ENCODE data around the gene ARHGAP18.

ARHGAP18 gene

DNA sequence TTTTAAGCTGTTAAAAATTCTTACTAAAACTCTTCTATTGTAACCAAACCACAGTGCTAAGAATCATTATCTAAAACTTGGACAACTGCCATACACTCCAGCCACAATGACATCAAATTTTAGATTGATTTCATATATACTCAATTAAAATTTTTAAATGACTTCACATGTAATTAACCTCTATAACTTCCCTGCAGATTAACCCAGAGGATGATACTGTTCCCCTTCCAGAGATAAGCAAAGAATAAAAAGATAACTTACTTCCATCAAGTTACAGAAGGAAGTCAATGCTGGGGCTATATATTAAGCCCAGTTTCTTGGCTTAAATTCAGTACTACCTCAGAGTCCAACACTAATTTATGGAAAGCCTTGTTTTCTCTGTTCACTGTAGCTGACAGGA lies 71.3 kb downstream of the ARHGAP18 start:
- H3K4me3 ChIP-seq (ENCODE audit: low read depth, low read length) = no peak overlapping the region
- TF ChIP-seq, protein P1, sequence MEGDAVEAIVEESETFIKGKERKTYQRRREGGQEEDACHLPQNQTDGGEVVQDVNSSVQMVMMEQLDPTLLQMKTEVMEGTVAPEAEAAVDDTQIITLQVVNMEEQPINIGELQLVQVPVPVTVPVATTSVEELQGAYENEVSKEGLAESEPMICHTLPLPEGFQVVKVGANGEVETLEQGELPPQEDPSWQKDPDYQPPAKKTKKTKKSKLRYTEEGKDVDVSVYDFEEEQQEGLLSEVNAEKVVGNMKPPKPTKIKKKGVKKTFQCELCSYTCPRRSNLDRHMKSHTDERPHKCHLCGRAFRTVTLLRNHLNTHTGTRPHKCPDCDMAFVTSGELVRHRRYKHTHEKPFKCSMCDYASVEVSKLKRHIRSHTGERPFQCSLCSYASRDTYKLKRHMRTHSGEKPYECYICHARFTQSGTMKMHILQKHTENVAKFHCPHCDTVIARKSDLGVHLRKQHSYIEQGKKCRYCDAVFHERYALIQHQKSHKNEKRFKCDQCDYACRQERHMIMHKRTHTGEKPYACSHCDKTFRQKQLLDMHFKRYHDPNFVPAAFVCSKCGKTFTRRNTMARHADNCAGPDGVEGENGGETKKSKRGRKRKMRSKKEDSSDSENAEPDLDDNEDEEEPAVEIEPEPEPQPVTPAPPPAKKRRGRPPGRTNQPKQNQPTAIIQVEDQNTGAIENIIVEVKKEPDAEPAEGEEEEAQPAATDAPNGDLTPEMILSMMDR (IDR thresholded peaks at IDR 0.05; ENCODE audit: low read depth, low read length) = no peak

DNA sequence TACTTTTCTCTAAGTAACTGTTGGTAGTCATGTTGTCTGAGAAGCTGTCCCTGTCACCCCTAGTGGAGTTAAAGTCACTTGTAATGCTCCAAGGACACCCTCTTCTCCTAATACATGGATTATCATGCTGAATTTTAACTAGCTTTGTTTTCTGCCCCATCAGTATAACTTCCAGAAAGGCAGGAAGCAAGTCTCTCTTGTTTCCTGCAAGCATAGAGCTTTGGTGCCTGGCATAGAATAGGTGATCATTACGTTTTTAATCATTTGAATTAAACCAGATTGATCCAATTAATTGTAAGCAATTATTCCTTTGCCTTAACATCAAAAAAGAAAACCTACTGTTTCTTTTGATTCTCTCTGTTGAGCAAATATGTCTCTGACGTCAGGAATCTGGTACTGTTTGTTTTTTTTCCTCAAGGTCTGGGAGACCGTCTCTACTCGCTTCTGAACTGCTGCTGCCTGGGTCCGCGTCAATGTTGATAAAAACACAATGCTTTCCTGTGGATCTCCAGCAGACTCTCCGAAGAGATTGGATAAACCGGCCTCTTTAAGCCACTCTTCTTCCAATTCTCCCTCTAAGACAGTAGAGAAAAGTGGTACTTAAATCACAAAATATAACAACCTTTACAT lies 71.8 kb downstream of the ARHGAP18 start:
- TF ChIP-seq, protein P1 (IDR thresholded peaks at IDR 0.05; ENCODE audit: low read depth, low read length) = no peak
- H3K4me3 ChIP-seq (ENCODE audit: low read depth, low read length) = no peak overlapping the region

DNA sequence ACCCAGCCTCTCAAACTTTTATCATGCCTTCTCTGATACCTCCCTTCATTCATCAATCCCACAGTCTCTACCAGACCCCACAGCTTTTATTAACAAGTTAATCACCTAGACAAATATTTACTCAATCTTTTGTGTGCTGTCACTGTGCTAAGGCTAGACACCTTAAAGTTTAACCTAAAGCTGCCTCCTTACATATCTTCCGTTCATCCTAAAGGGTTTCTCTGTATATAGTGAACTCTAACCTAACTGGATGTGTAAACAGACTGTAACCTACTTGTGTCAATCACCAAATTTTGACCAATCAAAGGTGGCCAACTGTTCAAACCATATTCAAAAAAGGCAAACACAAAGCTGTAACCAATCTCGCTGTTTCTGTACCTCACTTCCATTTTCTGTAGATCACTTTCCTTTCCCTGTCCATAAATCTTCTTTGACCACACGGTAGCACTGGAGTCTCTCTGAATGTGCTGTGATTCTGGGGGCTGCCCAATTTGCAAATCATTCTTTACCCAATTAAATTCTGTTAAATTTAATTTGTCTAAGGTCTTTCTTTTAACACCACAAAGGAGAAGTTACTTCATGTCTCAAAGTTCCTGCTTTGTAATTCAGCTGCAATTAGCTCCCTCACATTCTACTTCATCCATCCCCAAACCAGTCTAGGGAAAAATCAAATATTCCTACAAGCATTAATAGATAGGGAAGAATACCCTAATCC lies 72.5 kb downstream of the ARHGAP18 start:
- TF ChIP-seq, protein P1 (IDR thresholded peaks at IDR 0.05; ENCODE audit: low read depth, low read length) = no peak
- H3K4me3 ChIP-seq (ENCODE audit: low read depth, low read length) = no peak overlapping the region

DNA sequence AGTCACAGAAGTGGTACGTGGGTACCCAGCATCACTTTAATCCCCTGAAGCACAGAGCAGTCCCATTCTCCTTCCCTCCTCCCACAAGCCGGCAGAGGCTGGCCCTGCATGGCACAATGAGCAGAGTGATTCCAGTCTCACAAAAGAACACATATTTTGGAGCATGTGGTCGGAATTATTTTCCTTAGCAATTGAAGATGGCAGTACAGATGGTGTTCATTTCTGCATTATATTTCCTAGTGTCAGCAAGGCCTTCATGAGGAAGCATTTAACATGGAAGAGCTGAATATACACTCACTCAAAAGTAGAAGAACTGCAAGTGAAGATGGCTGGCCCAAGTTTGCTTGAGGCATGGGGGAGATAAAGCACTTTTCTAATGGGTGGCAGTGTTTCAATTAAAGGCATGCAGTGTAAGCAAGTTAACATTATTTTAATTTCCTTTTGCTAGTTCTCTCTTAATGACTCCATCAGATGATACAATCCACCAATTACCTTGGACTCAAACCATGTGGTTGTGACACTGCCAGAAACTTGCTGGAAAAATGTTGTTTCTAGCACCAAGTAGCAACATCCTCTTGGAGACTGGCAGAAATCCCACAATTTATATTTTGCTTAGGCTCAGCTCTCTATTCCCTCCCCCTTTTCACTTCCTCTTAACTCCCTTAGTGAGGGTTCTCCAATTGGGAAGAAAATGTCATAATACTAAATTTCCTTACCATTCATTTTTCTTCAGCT lies 74.4 kb downstream of the ARHGAP18 start:
- H3K4me3 ChIP-seq (ENCODE audit: low read depth, low read length) = no peak overlapping the region
- TF ChIP-seq, protein P1 (IDR thresholded peaks at IDR 0.05; ENCODE audit: low read depth, low read length) = no peak

DNA sequence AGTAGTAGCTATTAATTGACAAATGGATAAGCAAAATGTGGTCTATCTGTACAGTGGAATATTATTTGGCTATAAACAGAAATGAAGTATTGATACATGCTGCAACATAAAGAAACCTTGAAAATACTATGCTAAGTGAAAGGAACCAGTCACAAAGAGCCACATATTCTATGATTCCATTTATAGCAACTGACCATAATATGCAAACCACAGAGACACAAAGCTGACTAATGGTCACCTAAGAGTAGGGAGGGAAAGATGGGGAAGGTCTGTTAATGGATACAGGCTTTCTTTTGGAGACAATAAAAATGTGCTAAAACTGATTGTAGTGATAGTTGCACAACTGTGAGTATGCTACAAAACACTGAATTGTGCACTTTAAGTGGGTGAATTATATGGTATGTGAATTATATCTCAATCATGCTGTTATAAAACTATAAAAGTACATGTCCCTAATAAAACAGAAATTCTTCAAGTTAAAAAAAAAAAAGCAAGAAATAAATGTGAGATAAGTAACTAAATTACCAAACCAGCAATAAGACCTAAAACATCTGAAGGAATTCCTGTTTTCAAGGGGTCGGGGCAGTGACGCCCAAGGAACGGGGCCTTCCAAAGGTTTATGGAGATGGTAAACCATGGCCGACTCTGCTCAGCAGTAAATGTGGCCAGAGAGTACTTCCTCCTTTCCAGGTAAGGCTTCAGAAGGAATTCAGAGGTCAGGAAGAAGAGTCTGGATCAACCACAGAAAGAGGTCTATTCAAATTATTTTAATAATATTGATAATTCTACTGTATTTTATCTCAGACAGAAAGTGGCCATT lies 75.4 kb downstream of the ARHGAP18 start:
- TF ChIP-seq, protein P1 (IDR thresholded peaks at IDR 0.05; ENCODE audit: low read depth, low read length) = no peak
- H3K4me3 ChIP-seq (ENCODE audit: low read depth, low read length) = no peak overlapping the region

DNA sequence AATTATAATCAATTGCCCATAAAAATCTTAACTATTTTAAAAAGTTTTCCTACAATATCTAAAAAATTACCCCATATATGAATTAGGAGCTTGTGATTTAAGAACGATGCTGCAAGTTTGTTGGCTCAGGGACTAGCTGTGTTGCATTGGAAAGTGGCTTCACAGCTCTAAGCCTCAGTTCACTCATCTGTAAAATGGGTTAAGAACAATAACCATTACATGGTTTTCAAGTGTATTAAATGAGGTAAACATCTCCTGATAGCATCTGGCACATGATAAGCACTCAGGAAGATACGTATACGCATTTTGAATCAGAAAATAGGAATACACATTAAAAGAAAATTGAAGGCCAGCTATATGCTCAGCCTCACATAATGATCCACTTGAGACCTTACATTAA lies 76.4 kb downstream of the ARHGAP18 start:
- TF ChIP-seq, protein P1 (IDR thresholded peaks at IDR 0.05; ENCODE audit: low read depth, low read length) = no peak
- H3K4me3 ChIP-seq (ENCODE audit: low read depth, low read length) = no peak overlapping the region
